Stimulated activated CD4-positive, alpha-beta T cell treated with anti-CD3 and anti-CD28 coated beads, TNF-alpha, amount 100 ng/mL, for 4 hours (primary cell): ENCODE results near the gene ANK3.
"Not testable (repeated sequence)": the region's sequence is repeated elsewhere in the genome, so short reads cannot be mapped to it uniquely, and the experiment has no call there.

ENCODE experiments used
- DNase-seq, 3 experiments: peaks; one replicate each; pipeline ENCODE4 v3.0.0-alpha.2; 2020; ENCODE audit warnings: low read depth in 3 of 3

ANK3 gene

DNA sequence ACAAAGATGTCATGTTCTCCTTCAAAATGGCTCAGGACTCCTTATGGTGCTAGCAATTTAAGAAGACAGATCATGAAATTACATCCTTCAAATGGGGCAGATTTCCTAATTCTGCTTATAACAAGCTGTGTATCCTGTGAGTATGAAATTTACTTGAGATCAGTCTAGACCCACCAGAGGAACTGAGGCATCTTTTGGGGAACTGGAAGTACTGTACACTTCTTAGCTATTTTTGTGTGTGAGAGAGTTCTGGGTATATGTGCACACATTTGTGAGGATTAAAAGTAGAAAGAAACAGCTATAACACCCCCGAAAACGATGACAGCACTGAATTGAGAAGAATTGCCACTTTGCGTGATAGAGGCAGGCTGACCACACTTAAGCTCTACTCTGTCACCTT lies 296.4 kb downstream of the ANK3 start:
- DNase-seq, result no peak

DNA sequence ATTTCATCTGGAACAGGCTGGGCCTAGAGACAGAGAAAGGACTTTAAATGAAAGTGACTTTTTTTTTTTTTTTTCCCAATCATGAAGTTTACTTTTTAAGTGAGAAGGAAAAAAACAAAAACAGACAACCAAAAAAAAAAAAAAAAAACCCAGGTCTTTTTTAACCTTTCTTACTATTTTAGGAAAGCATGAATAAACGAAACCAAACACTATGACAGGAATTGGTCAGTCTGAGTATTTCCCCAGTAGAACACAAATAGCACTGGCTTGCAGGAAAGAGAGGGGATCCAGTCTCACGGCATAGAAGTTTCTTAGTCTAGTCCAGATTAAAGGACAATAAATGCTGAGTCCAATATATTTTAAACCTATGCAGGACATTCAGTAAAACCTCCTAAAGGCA lies 302.8 kb downstream of the ANK3 start:
- no peak for DNase-seq

DNA sequence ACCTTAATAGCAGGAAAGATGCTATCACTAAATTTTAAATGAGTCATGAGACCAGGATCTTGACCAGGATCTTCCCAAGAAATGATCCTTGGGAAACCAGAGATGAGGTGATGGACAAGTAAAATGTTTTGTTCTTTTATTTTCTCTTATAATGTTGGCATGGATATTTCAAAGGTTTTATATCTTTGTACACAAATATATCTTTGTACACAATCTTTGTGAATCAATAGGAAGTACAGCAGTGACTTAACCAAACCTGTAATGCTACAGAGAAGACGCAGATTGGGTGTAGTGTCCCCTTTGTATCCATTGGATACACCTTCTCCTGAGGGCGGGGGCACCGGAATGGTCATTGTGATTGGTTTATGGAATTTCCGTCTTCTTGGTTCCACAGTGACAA lies 303.3 kb downstream of the ANK3 start:
- no peak for DNase-seq

DNA sequence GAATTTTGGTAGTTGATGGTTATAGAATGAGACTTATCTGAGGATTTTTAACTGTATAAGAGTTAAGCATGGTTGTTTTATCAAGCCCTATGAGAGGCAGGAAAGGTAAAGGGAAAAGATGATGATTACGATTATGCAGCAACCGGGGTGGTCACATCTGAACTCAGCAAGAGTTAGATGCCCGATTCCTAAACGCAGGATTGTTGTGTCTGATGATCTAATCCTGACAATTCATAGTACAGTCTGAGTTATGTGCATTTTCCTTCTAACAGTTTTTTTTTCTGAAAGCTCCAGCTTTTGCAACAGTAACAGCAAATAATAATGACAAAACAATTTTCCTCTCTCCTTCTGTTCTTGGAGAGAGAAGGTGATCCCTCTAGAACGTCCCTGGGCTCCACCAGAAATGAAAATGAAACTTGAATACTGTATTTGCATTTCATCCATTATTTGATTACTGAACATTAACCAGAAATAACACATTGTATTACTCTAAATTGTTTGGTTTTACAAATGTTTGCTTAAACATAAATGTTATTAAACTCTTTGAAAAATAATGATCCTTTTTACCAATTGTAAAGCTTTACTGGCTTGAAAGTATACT lies 306.8 kb downstream of the ANK3 start:
- DNase-seq, result no peak

DNA sequence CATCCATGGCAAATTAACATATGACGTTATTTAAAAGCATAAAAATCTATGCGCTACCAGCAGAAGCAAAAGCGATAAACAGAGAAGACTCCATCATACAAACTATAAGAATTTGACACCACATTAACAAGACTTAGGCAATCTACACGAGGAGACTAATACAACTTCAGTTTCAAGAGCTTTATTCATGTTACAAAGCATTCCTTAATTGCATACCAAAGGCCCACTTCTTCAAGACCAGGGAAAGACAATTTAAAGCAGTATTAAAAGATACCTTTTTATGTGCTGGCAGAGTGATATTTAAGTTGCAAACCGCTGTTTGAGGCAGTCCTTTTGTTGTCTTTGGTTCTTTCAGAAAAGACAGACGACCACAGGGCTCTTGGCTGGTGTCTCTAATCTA lies 307.3 kb downstream of the ANK3 start:
- DNase-seq, result no peak

DNA sequence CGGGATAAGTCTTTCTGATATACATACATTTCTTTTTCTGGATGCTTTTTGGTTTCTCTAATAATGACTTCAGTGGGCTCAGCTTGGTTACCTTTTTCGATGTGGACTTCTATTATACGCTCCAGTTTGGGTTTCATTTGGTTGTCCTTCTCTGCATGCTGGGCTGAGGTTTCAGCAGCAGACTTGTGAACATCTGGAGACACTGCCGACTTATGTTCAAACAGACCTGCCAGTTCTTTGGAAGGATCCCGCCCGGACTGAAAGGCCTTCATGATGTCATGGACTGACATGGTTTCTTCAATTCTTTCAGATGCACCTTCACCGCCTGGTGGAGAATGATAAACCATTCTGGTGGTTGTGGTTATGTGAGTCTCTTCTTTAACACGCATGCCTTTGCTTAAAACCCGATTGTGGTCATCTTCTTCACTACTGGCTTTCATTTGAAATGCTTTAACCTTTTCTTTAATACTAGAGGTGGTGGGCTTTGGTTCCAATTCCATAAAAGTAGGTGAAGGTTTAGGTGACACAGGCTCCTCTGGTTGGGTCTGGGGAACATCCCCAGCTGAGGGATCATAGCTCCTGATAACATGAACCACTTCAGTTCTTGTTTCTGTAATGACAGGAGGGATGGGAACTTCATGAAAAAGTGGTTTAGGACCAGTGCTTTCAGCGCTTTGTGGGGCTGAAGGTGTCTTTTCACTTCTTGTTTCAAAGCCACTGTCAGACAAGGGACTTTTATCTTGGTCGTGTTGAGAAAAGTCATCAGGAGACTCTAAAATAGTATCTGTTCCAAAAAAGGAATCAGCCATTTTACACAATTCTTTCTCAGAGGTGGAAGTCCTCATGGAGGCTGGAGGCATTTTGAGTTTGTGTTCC lies 315.7 kb downstream of the ANK3 start:
- DNase-seq, result no peak

DNA sequence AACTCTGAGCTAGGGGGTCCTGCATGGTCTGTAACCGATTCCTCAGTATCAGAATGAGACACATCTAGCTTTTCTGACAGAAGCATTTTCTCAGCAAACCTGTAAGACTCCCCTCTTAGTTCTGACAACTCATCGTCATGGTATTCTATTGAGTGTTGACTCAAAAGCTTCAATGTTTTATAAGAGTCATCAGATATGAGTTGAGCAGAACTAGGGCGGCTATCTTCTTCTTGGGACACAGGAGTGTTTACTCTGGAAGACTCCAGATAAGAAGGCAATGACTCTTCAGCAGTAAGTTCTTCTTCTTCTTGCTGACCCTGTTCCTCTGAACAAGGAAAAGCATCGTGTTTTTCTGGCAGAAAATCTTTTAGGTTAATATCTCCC lies 316.3 kb downstream of the ANK3 start:
- no peak for DNase-seq

DNA sequence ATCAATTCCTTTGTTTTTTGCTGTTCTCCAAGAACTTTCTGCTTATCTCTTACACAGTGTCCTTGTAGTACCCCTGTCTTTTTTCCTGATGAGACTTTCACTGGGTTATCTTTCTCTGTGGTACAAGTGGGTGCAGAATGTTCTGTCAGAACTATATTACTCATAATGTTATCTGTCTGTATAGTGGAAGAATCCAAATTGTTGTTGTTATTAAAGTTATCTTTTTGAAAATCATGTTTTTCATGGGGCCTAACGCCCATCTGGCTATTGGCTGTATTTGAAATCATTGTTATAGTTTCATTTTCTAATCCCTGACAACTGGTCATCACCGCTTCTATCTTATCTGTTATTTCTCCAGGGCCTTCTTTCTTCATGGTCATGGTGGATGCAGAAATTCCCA lies 320.4 kb downstream of the ANK3 start:
- no peak for DNase-seq

DNA sequence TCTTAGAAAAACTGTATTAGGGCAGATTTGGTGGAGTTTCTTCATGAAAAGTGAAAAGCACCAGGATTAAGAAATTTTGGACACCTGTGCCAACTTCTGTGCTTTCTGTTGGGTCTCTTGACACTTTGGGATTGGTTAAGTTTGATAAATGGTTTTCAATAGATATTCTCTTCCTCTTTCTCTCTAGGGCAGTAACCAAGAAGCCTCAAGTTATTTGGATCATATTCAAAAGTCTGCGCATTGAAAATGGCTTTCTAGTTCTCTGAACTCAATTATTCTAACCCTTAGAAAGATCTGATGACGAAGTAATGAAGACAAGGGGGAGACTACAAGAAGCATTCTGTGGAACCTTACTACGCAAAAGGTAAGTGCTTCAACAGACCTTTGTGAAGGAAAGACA lies 339.3 kb downstream of the ANK3 start:
- DNase-seq, result no peak

DNA sequence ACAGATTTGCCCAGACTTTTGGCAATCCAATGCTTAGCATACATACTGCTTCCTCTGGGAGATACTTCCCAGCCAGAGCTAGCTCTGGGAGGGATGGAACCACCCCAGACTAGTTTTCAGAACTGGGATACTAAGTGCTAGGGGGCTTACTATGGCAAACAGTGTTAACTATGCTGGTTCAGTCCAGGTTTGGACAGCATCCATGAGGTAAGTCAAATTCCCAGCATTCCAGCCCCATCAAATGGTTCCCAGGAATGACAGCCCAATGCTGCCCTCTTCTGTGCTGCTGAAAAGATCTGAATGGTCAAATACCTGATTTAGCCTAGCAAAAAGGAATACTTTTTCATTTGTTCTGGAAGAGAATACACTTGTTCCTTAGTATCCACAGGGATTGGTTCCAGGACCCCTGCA lies 341.6 kb downstream of the ANK3 start:
- no peak for DNase-seq

DNA sequence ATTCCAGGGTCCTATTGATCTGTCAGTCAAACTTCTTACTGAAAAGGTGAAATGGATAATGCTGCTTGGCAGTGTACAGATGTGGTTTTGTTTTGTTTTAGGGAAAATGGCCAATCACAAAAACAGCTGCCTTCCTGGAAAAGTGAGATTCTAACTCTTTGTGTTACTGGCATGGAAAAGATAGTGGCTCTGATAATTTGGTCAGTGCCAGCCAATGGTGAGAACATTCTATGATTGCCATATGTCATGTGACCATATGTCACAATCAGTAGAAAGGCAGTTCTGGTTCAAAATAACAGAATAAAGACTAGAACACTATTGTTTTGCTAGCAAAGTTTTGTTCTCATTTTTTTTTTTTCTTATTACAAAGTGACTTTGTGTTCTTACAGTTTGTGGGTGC lies 344.1 kb downstream of the ANK3 start:
- no peak for DNase-seq

DNA sequence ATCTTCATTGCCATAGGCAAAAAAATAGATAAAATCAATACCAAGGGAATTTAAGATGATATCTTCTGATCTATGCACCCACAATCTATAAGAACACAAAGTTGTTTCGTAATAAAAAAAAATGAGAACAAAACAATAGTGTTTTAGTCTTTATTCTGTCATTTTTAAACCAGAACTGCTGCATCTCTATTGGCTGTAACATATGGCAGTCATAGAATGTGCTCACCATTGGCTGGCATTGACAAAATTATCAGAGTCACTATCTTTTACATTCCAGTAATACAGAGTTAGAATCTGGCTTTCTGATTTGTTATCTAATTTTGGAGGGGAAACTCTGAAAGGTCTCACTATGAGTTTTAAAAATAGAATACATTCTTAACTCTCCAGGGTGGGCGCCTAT lies 344.7 kb downstream of the ANK3 start:
- DNase-seq, result no peak

DNA sequence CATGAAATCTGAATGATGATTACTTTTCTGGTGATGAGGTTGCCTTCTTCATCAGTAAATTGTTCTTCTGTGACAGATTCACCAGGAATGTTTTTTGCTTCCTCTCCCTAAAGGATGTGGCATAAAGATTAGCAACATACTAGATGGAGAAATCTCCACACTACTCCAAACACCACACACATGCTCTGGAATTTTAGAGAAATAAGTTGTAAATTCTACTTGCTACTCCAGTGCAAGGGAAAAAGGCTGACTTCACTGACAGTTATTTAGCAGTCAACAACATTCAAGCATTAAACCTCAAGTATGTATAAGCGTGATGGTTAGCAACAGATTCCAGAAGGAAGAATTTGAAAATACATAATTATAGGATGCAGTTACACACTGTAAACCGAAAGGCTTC lies 345.4 kb downstream of the ANK3 start:
- no peak for DNase-seq

DNA sequence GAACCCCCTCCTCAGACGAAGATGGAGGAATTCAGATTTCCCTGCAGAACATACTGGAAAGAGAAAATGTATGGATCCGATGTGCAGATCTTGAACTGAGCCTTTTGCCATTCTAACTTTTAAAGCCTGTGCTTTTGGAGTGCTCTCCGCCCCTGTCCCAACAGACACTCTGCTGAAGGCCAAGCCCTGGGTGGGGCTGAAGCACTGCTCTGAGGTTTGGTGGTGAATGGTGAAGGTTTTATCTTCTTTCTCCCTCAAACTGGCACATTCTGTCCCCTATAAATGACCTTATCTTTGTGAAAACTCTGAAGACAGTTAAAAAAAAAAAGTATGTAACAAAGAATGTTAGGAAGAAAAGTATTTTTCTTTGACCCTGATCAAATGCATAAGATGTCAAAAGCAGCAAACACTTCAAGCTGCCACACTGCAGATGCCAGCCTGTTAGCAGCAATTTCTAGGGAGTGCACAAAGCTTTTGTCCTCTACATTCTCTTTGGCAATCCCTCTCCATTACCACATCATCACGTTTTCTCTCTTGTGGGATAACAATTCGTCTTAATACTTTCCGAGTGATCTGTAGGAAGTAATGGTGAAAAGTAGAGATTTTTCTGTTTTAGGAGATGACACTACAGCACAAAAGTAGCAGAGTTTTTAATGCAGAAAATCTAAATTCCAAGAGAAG lies 346.0 kb downstream of the ANK3 start:
- DNase-seq, result no peak

DNA sequence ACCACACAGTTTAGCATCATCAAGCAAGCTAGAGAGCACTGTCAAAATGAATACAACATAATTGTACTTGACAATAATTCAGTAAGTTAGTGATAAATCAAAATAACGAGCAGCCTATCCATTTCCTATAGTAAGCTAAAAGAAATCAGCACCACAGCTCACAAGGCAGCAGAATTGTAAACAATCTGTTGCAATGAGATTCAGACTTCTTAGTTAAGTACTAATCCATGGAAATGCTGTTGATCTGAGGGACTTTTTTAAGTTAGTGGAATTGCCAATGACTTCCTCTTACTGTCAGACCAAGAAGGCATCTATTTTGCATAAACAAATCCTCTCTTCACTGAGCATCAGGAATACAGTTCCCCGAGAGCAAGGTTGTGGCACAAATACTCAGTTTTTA lies 346.8 kb downstream of the ANK3 start:
- DNase-seq, result no peak

DNA sequence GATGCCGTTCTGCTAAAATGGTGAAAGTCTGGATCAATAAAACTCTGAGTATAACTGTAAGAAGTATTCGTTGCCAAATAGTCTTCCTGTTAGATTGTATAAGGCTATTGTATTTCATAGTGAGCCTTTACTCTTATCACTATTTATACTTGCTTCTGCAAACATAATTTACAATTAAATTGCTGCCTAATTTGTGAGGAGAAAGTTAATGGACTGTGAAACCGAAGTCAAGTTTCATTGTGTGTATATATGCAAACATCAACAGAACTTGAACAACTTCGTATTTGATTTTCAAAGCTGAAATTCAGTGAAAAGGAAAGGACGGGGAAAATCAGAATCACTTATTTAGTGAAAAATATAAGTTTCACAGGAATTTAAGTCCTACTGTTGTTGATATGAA lies 347.4 kb downstream of the ANK3 start:
- DNase-seq, result no peak

DNA sequence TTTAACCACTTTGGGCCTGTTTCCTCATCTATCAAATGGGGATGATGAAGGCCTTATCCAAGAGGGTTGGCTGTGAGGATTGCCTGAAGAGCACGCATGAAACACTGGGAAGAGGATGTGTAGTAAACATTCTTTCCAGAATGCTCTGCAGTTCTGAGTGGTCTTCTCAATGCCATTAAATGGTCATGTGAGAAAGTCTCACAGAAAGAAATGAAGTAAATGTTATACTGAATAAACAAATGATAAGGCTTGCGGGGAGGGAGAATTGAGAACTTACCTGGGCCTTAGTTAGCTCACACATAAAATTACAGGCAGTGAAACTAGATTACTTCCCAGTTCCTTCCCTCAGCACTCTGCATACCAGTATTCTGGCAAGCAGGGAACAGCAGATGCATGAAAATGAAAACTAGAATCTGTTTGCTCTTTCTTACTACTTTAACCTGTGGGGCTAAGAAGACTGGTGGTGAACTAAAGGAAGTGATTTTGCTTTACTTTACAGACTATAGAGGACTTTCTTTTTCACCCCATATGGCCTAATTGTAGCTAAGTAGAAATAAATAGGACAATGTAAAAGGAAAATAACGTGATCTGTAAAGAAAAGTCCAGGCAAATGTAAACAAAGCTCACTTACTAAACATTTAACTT lies 348.1 kb downstream of the ANK3 start:
- no peak for DNase-seq

DNA sequence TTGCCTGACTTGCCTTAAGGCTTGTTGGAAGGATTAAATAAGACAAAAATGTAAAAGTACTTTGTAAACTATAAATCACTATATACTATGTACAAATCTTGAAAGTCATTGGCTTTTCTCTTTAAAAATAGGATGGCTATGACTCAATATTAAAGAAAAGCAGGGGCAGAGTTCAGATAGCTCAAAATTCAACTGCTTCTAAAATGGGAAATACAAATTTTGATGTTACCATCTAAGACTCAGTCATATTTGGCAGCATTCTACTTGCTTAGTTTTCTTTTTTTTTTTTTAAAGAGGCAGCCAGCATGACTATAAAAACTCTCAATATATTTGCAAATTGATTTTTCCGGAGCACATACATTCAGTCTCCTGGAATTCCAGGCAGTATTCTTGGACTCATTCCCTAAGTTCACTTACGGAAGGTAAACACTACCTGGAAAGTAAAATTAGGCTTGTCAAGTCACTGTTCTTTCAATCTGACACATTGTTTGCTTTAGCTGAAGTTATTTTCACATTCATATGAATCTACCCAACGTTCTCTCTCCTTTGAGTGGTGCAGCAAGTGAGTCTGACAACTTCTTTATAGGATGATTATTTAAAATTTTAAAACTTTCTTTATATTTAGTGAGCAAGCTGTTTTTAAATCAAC lies 349.5 kb downstream of the ANK3 start:
- DNase-seq, result no peak

DNA sequence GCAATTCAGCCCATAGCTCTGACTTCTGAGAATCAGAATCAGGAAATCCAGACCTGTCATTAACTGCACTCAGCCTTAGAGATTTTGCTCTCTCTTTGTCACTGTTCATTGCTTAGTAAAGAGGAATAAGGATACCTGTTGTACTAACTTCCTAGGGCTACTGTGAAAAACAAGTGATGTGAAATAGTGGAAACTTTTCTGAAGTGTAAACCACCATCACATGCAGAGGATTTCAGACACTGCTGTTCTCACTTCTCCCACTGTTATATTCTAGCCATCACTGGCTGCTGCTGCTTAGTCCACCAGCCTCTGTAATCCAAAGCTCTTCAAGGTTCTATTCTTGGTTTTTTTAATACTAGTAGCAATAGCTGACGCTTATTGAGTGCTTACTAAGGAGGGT lies 353.7 kb downstream of the ANK3 start:
- DNase-seq, result no peak

DNA sequence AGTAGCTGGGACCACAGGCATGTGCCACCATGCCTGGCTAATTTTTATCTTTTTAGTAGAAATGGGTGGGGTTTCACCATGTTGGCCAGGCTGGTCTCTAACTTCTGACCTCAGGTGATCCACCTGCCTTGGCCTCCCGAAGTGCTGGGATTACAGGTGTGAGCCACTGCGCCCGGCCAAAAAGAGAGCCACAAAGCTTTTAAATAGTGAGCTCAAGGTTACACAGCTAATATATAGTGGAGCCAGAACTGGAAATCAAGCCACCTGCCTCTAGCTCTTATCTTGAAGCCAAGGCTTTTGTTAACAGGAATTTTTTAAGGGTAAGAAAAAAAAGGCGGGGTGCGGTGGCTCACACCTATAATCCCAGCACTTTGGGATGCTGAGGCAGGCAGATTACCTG lies 354.3 kb downstream of the ANK3 start:
- not testable (repeated sequence) for DNase-seq

DNA sequence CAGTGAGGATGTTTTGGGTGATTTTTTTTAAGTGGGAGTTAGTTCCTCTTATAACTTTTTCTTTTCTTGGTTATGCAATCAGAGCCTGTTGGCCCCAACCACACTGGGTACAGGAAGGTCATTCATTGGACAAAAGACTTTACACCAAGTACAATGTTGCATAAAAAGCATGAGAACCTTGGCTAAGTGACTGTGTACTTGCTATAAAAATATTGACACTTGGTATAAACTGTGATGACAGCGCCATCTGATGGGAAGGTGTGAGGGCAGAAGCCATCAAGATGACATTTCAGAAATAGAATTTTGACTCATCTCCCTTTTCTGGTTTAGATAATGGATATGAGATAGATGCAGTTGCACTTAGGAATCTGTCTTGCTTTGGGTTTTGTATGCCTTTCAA lies 357.0 kb downstream of the ANK3 start:
- DNase-seq, result no peak

DNA sequence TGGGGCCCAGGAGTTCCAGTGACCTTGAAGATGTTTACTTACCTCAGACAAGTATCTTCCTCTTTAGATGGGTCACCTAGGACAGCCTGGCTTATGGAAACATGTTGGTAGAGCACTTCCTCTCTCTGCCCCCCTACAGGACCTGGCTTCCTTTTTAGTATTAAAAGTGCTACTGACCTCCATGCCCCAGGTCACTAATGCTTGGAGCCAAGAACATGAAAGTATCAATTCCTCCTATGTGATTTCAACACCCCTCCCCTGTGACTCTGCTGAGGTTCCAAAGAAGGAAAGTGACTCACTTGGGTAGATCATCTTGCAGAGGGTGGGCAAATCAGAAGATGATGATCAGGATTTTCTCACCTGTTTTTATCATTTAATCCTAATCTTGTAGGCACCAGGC lies 358.0 kb downstream of the ANK3 start:
- DNase-seq, result no peak
